GM21723 (cell line): Measurements from ENCODE around the gene SMURF1.

ENCODE experiments used
- ATAC-seq: cut with Tn5 transposase; IDR thresholded peaks from one replicate; pipeline ENCODE4 v1.9.1; 2021; ENCODE audit warnings: mild to moderate bottlenecking, moderate library complexity; ENCODE audit not compliant: unreplicated experiment

The SMURF1 gene

GRCh38 chr7:98994046-98994944 is 149.6 kb downstream of the SMURF1 start:
- ATAC-seq, result no peak

GRCh38 chr7:98993024-98993897 is 150.6 kb downstream of the SMURF1 start:
- ATAC-seq, result no peak

GRCh38 chr7:98992076-98992475 is 151.8 kb downstream of the SMURF1 start:
- no peak for ATAC-seq

GRCh38 chr7:98991141-98991540 is 152.8 kb downstream of the SMURF1 start:
- ATAC-seq, result no peak

GRCh38 chr7:98990356-98990755 is 153.6 kb downstream of the SMURF1 start:
- ATAC-seq, result no peak

- ATAC-seq, result no peak
These were observed 155.3 kb downstream of the SMURF1 start for GRCh38 chr7:98988641-98989040.

- no peak for ATAC-seq
These were observed 158.0 kb downstream of the SMURF1 start for GRCh38 chr7:98985945-98986344.

GRCh38 chr7:98985406-98985805 is 158.5 kb downstream of the SMURF1 start:
- ATAC-seq, result no peak

- no peak for ATAC-seq
These were observed 159.8 kb downstream of the SMURF1 start for GRCh38 chr7:98984126-98984525.

GRCh38 chr7:98982686-98983085 is 161.2 kb downstream of the SMURF1 start:
- ATAC-seq, result no peak

GRCh38 chr7:98981701-98982100 is 162.2 kb downstream of the SMURF1 start:
- ATAC-seq, result no peak

- ATAC-seq, result no peak
These were observed 165.2 kb downstream of the SMURF1 start for GRCh38 chr7:98978672-98979071.
